A673 (cell line): ENCODE results near the gene ARMC10. TPM values are rescaled to one million over a fixed set of nuclear protein-coding genes. Genes with fewer than 3 reads are reported as not detected.
A peak's percentile ranks its signal among the peaks of the same experiment; 100 is the strongest.
"Not testable (repeated sequence)": the region's sequence is repeated elsewhere in the genome, so short reads cannot be mapped to it uniquely, and the experiment has no call there.

Experiments used
- BruUV-seq: library from RNA; stranded (reverse); fragments of 400-500 nt; replicated peaks from 2 replicates; lab custom pipeline; 2021; lab: Mats Ljungman, UMichigan
- CTCF ChIA-PET: fragments of 300-600 bp; sonication (Branson Sonifier 250); formaldehyde crosslinking; loops from one replicate; lab custom pipeline; 2022; ENCODE audit warnings: antibody characterized with exemption; lab: Charles Lee
- POLR2A ChIA-PET: fragments of 300-600 bp; sonication (Branson Sonifier 250); formaldehyde crosslinking; loops from one replicate; lab custom pipeline; 2022; ENCODE audit warnings: antibody characterized with exemption; ENCODE audit not compliant: low non-redundant PET; lab: Charles Lee
- DNase-seq: peaks from one replicate; pipeline ENCODE4 v3.0.0-alpha.2; 2015; ENCODE audit warnings: low spot score
- H3K27ac ChIP-seq: fragments of 200-600 bp; sonication (generic); 2 replicates; pipeline ENCODE4 v1.5.1; 2016; ENCODE audit warnings: mixed run types, low read depth, mild to moderate bottlenecking, mixed read lengths, antibody characterized with exemption, low read length; ENCODE audit not compliant: poor library complexity, severe bottlenecking
- H3K27me3 ChIP-seq: fragments of 200-600 bp; sonication (generic); replicated peaks from 2 replicates; pipeline ENCODE4 v1.6.1; 2017; ENCODE audit warnings: mixed run types, low read depth, mild to moderate bottlenecking, mixed read lengths, antibody characterized with exemption, low read length; ENCODE audit not compliant: insufficient read depth, poor library complexity
- H3K36me3 ChIP-seq: fragments of 200-600 bp; sonication (generic); 2 replicates; pipeline ENCODE4 v1.6.1; 2016; ENCODE audit warnings: mixed run types, mild to moderate bottlenecking, mixed read lengths, antibody characterized with exemption, low read length; ENCODE audit not compliant: insufficient read depth, poor library complexity, severe bottlenecking
- H3K4me1 ChIP-seq: fragments of 200-600 bp; sonication (generic); 2 replicates; pipeline ENCODE4 v1.6.1; 2017; ENCODE audit warnings: mixed run types, mild to moderate bottlenecking, mixed read lengths, antibody characterized with exemption, low read length; ENCODE audit not compliant: insufficient read depth, poor library complexity, severe bottlenecking
- H3K4me3 ChIP-seq: fragments of 200-600 bp; sonication (generic); 2 replicates; pipeline ENCODE4 v1.5.1; 2016; ENCODE audit warnings: low read depth, mixed run types, mild to moderate bottlenecking, mixed read lengths, low read length; ENCODE audit not compliant: poor library complexity, severe bottlenecking
- H3K9me3 ChIP-seq: fragments of 200-600 bp; sonication (generic); 2 replicates; pipeline ENCODE4 v1.6.1; 2016; ENCODE audit warnings: mixed run types, low read depth, mild to moderate bottlenecking, mixed read lengths, antibody characterized with exemption, low read length; ENCODE audit not compliant: poor library complexity, severe bottlenecking
- CTCF ChIP-seq: fragments of 300-800, 200-600 bp; sonication (generic); conservative IDR thresholded peaks from 2 replicates; pipeline ENCODE4 v1.5.1; 2017; ENCODE audit warnings: low read depth, mild to moderate bottlenecking, antibody characterized with exemption, low read length, moderate library complexity, mixed read lengths
- EZH2 ChIP-seq: fragments of 200-600 bp; sonication (generic); IDR thresholded peaks from 2 replicates; pipeline ENCODE4 v1.6.1; 2017; ENCODE audit warnings: borderline replicate concordance, low read depth, mild to moderate bottlenecking, mixed read lengths, antibody characterized with exemption, low read length; ENCODE audit not compliant: poor library complexity, severe bottlenecking
- intact Hi-C: fragments of 100-400 bp; cut with micrococcal nuclease; formaldehyde crosslinking; loops from one replicate; pipeline ENCODE4 v1.10.0; 2022; ENCODE audit not compliant: unreplicated experiment
- total RNA-seq: library from RNA; stranded (reverse); gene quantifications from 2 replicates; pipeline ENCODE4 v1.2.3, GENCODE V29; 2021

Gene ARMC10
- total RNA-seq, 1 experiment from 2014 or later: 32.0 TPM

- no peak overlapping the region for H3K4me3 ChIP-seq
- POLR2A ChIA-PET: no interaction called here
- BruUV-seq: no TSS peak
Observed at GRCh38 chr7:103106005-103106702, 31.2 kb downstream of the ARMC10 start.

GRCh38 chr7:103106703-103107070, 31.7 kb downstream of the ARMC10 start:
- H3K36me3 ChIP-seq: peaks cover 13% of the 10 kb centered on the region
- H3K9me3 ChIP-seq, intact Hi-C loops, H3K27ac ChIP-seq, BruUV-seq, DNase-seq, H3K4me1 ChIP-seq, CTCF ChIA-PET, POLR2A ChIA-PET, H3K4me3 ChIP-seq, H3K27me3 ChIP-seq: not testable (repeated sequence)

More at GRCh38 chr7:103106005-103106702, 31.2 kb downstream of the ARMC10 start:
- Histone ChIP-seq H3K4me1 (no peaks in the 10 kb centered on the region), H3K27ac (no peak overlapping the region), H3K27me3 (no peaks in the 10 kb centered on the region), H3K9me3 (no peaks in the 10 kb centered on the region), H3K36me3 (peaks cover 13% of the 10 kb centered on the region)
- CTCF ChIA-PET: no interaction called here
- TF ChIP-seq CTCF: no peak
- no peak for TF ChIP-seq EZH2
- intact Hi-C loops: no loop called here
- DNase-seq: no peak

GRCh38 chr7:103113164-103113563, 38.2 kb downstream of the ARMC10 start:
- H3K4me1 ChIP-seq: no peaks in the 10 kb centered on the region
- H3K9me3 ChIP-seq: no peaks in the 10 kb centered on the region
- peak; percentile 31 for DNase-seq
- no peaks in the 10 kb centered on the region for H3K27me3 ChIP-seq
- no peaks in the 10 kb centered on the region for H3K36me3 ChIP-seq
- no peak overlapping the region for H3K4me3 ChIP-seq
- no peak overlapping the region for H3K27ac ChIP-seq
- intact Hi-C loops: no loop called here
- no TSS peak for BruUV-seq
- POLR2A ChIA-PET: no interaction called here
- TF ChIP-seq CTCF (no peak), EZH2 (no peak)
- CTCF ChIA-PET: no interaction called here

GRCh38 chr7:103114576-103115008, 39.7 kb downstream of the ARMC10 start:
- Histone ChIP-seq H3K9me3 (no peaks in the 10 kb centered on the region), H3K4me3 (no peak overlapping the region), H3K36me3 (peaks cover 2% of the 10 kb centered on the region), H3K4me1 (no peaks in the 10 kb centered on the region), H3K27me3 (no peaks in the 10 kb centered on the region), H3K27ac (no peak overlapping the region)
- POLR2A ChIA-PET: no interaction called here
- no peak for DNase-seq
- intact Hi-C loops: no loop called here
- BruUV-seq: no TSS peak
- CTCF ChIA-PET: no interaction called here
- TF ChIP-seq EZH2 (no peak), CTCF (no peak)
